ENCODE measurements around the gene MFN2.

- TF ChIP-seq YY1 (IDR thresholded peaks at IDR 0.05; ENCODE audit: insufficient read depth, insufficient read length), result no peak
- TF ChIP-seq SUZ12 (IDR thresholded peaks at IDR 0.05; ENCODE audit: extremely low read depth, insufficient read depth, insufficient read length), result no peak
Observed at GRCh38 chr1:12014141-12014991, 34.1 kb downstream of the MFN2 start.

All from NT2/D1 (cell line).